Right atrium auricular region (tissue), 2 donors: ENCODE results near the gene LACTBL1. TPM values are rescaled to one million over a fixed set of nuclear protein-coding genes. Genes with fewer than 3 reads are reported as not detected.

ENCODE experiments used
- DNase-seq: peaks from one replicate; pipeline ENCODE4 v3.0.0-alpha.2; 2019; ENCODE audit warnings: low spot score
- H3K27ac ChIP-seq, 2 donors: fragments of 200-600 bp; sonication (generic); 1 replicate in 1 of 2; 2 replicates in 1 of 2; pipeline ENCODE4 v1.5.1; 2016 to 2019
- H3K27me3 ChIP-seq, 2 donors: fragments of 200-600 bp; sonication (generic); one replicate each; pipeline versions ENCODE4 v1.5.1 to v1.6.0; 2017 to 2019
- H3K36me3 ChIP-seq: fragments of 200-600 bp; sonication (generic); one replicate; pipeline ENCODE4 v1.5.1; 2016
- H3K4me1 ChIP-seq, 2 donors: fragments of 200-600 bp; sonication (generic); one replicate each; pipeline versions ENCODE4 v1.5.1 to v1.6.0; 2017 to 2019
- H3K4me3 ChIP-seq, 2 donors: fragments of 200-600 bp; sonication (generic); 1 replicate in 1 of 2; 2 replicates in 1 of 2; pipeline ENCODE4 v1.5.1; 2017 to 2019; ENCODE audit warnings: mild to moderate bottlenecking in 1 of 2, moderate library complexity in 1 of 2
- H3K9me3 ChIP-seq, 2 donors: fragments of 200-600 bp; sonication (generic); one replicate each; pipeline ENCODE4 v1.5.1; 2019
- CTCF ChIP-seq, 2 donors: fragments of 200-600 bp; sonication (generic); IDR thresholded peaks; one replicate each; pipeline ENCODE4 v1.5.1; 2019; ENCODE audit warnings: antibody characterized with exemption in 2 of 2
- total RNA-seq, 2 donors: library from RNA; depleted of rRNA; stranded (reverse); fragments of >200 nt; gene quantifications; one replicate each; pipeline ENCODE4 v1.1.0, GENCODE V29; 2016

LACTBL1 gene
- total RNA-seq, 2 donors from 2014 or later = not detected

- Histone ChIP-seq H3K27me3 (no peaks in the 10 kb centered on the region), H3K4me3 (no peak overlapping the region), H3K4me1 (peaks cover 0 to 31% of the 10 kb centered on the region in 2 donors), H3K27ac (no peak overlapping the region), H3K36me3 (no peaks in the 10 kb centered on the region), H3K9me3 (no peaks in the 10 kb centered on the region)
- DNase-seq = no peak
- no peak for TF ChIP-seq CTCF (IDR thresholded peaks at IDR 0.05)
Observed at GRCh38 chr1:22917989-22918388, 54.7 kb downstream of the LACTBL1 start.

GRCh38 chr1:22916471-22916820, 56.2 kb downstream of the LACTBL1 start:
- no peak for TF ChIP-seq CTCF (IDR thresholded peaks at IDR 0.05)
- no peak for DNase-seq
- no peak overlapping the region for H3K27ac ChIP-seq
- no peaks in the 10 kb centered on the region for H3K36me3 ChIP-seq
- H3K9me3 ChIP-seq = no peaks in the 10 kb centered on the region
- H3K4me1 ChIP-seq = peaks cover 0 to 25% of the 10 kb centered on the region in 2 donors
- no peaks in the 10 kb centered on the region for H3K27me3 ChIP-seq
- no peak overlapping the region for H3K4me3 ChIP-seq

- H3K27me3 ChIP-seq = no peaks in the 10 kb centered on the region
- no peaks in the 10 kb centered on the region for H3K9me3 ChIP-seq
- H3K4me3 ChIP-seq = no peak overlapping the region
- DNase-seq = no peak
- H3K27ac ChIP-seq = no peak overlapping the region
- H3K4me1 ChIP-seq = peaks cover 0 to 20% of the 10 kb centered on the region in 2 donors
- H3K36me3 ChIP-seq = no peaks in the 10 kb centered on the region
- TF ChIP-seq CTCF (IDR thresholded peaks at IDR 0.05) = no peak
Observed at GRCh38 chr1:22915816-22916470, 56.7 kb downstream of the LACTBL1 start.

GRCh38 chr1:22915231-22915630, 57.4 kb downstream of the LACTBL1 start:
- TF ChIP-seq CTCF (IDR thresholded peaks at IDR 0.05) = no peak
- no peaks in the 10 kb centered on the region for H3K27me3 ChIP-seq
- no peak overlapping the region for H3K27ac ChIP-seq
- H3K9me3 ChIP-seq = no peaks in the 10 kb centered on the region
- no peaks in the 10 kb centered on the region for H3K36me3 ChIP-seq
- DNase-seq = no peak
- H3K4me3 ChIP-seq = no peak overlapping the region
- H3K4me1 ChIP-seq = peaks cover 0 to 12% of the 10 kb centered on the region in 2 donors

- no peaks in the 10 kb centered on the region for H3K9me3 ChIP-seq
- no peaks in the 10 kb centered on the region for H3K27me3 ChIP-seq
- TF ChIP-seq CTCF (IDR thresholded peaks at IDR 0.05) = no peak
- H3K27ac ChIP-seq = no peak overlapping the region
- H3K4me1 ChIP-seq = peaks cover 0 to 8% of the 10 kb centered on the region in 2 donors
- no peaks in the 10 kb centered on the region for H3K36me3 ChIP-seq
- no peak for DNase-seq
- H3K4me3 ChIP-seq = no peak overlapping the region
Observed at GRCh38 chr1:22914633-22915217, 57.9 kb downstream of the LACTBL1 start.

- H3K4me3 ChIP-seq = no peak overlapping the region
- peaks cover 0 to 8% of the 10 kb centered on the region in 2 donors for H3K4me1 ChIP-seq
- H3K27me3 ChIP-seq = no peaks in the 10 kb centered on the region
- no peak overlapping the region for H3K27ac ChIP-seq
- H3K9me3 ChIP-seq = no peaks in the 10 kb centered on the region
- no peaks in the 10 kb centered on the region for H3K36me3 ChIP-seq
- DNase-seq = no peak
- TF ChIP-seq CTCF (IDR thresholded peaks at IDR 0.05) = no peak
Observed at GRCh38 chr1:22914156-22914555, 58.5 kb downstream of the LACTBL1 start.
